SK-N-SH (cell line): Measurements from ENCODE around the gene USP6. TPM values are rescaled to one million over a fixed set of nuclear protein-coding genes. Genes with fewer than 3 reads are reported as not detected.
"Not testable (repeated sequence)": the region's sequence is repeated elsewhere in the genome, so short reads cannot be mapped to it uniquely, and the experiment has no call there.

ENCODE experiments used
- CTCF ChIA-PET: fragments of 300-600, 350-600 bp; formaldehyde crosslinking; extraction: SDS; loops from one replicate; lab custom pipeline; 2021; lab: Yijun Ruan, JAX
- POLR2A ChIA-PET: fragments of 350-600 bp; sonication (Branson Sonifier 250); formaldehyde crosslinking; extraction: SDS; loops from one replicate; lab custom pipeline; 2020; ENCODE audit warnings: antibody characterized with exemption, inconsistent platforms; lab: Yijun Ruan, JAX
- DNase-seq: peaks from one replicate; pipeline ENCODE4 v3.0.0; 2012
- H2AFZ ChIP-seq: fragments of 200-600 bp; sonication (generic); 2 replicates; pipeline ENCODE4 v1.8.1; 2016; ENCODE audit warnings: antibody characterized with exemption, mild to moderate bottlenecking, low read depth
- H3F3A ChIP-seq: fragments of 200-600 bp; sonication (generic); replicated peaks from 2 replicates; pipeline ENCODE3; 2016; ENCODE audit warnings: antibody characterized with exemption, mild to moderate bottlenecking; ENCODE audit not compliant: insufficient read depth
- H3K27ac ChIP-seq, 2 experiments: fragments of 200-500 bp in 1 of 2; fragments of 200-600 bp in 1 of 2; sonication (Bioruptor generic) in 1 of 2; sonication (generic), shearing (Covaris generic) in 1 of 2; 2 replicates each; pipeline versions ENCODE4 v1.5.1 to v1.6.1; 2014 to 2016; ENCODE audit warnings: low read depth in 2 of 2, inconsistent platforms in 1 of 2, low read length in 1 of 2, mild to moderate bottlenecking in 1 of 2, mixed read lengths in 1 of 2
- H3K27me3 ChIP-seq: fragments of 200-600 bp; sonication (generic), shearing (Covaris generic); 2 replicates; pipeline ENCODE4 v1.6.1; 2016; ENCODE audit warnings: mixed run types; ENCODE audit not compliant: insufficient read depth
- H3K36me3 ChIP-seq, 2 experiments: fragments of 200-500 bp in 1 of 2; fragments of 200-600 bp in 1 of 2; sonication (Bioruptor generic) in 1 of 2; sonication (generic) in 1 of 2; replicated peaks in 1 of 2; 2 replicates each; pipeline versions ENCODE3 to v1.5.1; 2014 to 2016; ENCODE audit warnings: low read length in 1 of 2, mild to moderate bottlenecking in 1 of 2; ENCODE audit not compliant: insufficient read depth in 2 of 2, control insufficient read depth in 1 of 2
- H3K4me1 ChIP-seq, 2 experiments: fragments of 200-500 bp in 1 of 2; fragments of 200-600 bp in 1 of 2; sonication (Bioruptor generic) in 1 of 2; sonication (generic), shearing (Covaris generic) in 1 of 2; 2 replicates each; pipeline versions ENCODE4 v1.5.1 to v1.6.1; 2014 to 2016; ENCODE audit warnings: low read depth in 1 of 2, low read length in 1 of 2, mixed run types in 1 of 2; ENCODE audit not compliant: insufficient read depth in 2 of 2, control insufficient read depth in 1 of 2
- H3K4me2 ChIP-seq: fragments of 200-600 bp; sonication (generic), shearing (Covaris generic); 2 replicates; pipeline ENCODE4 v1.6.1; 2017; ENCODE audit warnings: mixed run types
- H3K4me3 ChIP-seq, 2 experiments: fragments of 200-500 bp in 1 of 2; fragments of 200-600 bp in 1 of 2; sonication (Bioruptor generic) in 1 of 2; sonication (generic), shearing (Covaris generic) in 1 of 2; 2 replicates each; pipeline versions ENCODE4 v1.5.1 to v1.8.1; 2014 to 2016; ENCODE audit warnings: low read depth in 2 of 2, inconsistent platforms in 1 of 2, low read length in 1 of 2, mild to moderate bottlenecking in 1 of 2, mixed read lengths in 1 of 2, moderate library complexity in 1 of 2
- H3K79me2 ChIP-seq: fragments of 200-600 bp; sonication (generic); 2 replicates; pipeline ENCODE4 v1.8.1; 2017; ENCODE audit warnings: mild to moderate bottlenecking; ENCODE audit not compliant: insufficient read depth
- H3K9ac ChIP-seq: fragments of 200-600 bp; sonication (generic); 2 replicates; pipeline ENCODE4 v1.6.1; 2017; ENCODE audit warnings: mixed run types
- H3K9me2 ChIP-seq: fragments of 200-600 bp; sonication (generic); 2 replicates; pipeline ENCODE4 v1.6.1; 2017; ENCODE audit warnings: mixed run types
- H3K9me3 ChIP-seq: fragments of 200-600 bp; sonication (generic); 2 replicates; pipeline ENCODE4 v1.6.1; 2017; ENCODE audit warnings: mixed run types, mild to moderate bottlenecking, moderate library complexity
- H4K20me1 ChIP-seq: fragments of 200-600 bp; sonication (generic); 2 replicates; pipeline ENCODE4 v1.6.1; 2017; ENCODE audit warnings: mild to moderate bottlenecking, mixed run types; ENCODE audit not compliant: insufficient read depth
- CHD2 ChIP-seq: fragments of 150-350 bp; IDR thresholded peaks from 2 replicates; pipeline ENCODE4 v1.6.1; 2018; ENCODE audit warnings: low read length; ENCODE audit not compliant: partially characterized antibody
- CTCF ChIP-seq: fragments of 200-600 bp; sonication (generic); IDR thresholded peaks from 2 replicates; pipeline ENCODE4 v1.6.1; 2017; ENCODE audit warnings: antibody characterized with exemption, mild to moderate bottlenecking, moderate library complexity
- JUND ChIP-seq: IDR thresholded peaks from 2 replicates; pipeline ENCODE4 v1.4.0; 2012
- MXI1 ChIP-seq: IDR thresholded peaks from 2 replicates; pipeline ENCODE4 v1.6.1; 2012; ENCODE audit warnings: mild to moderate bottlenecking, low read depth, low read length, improper control_type of control experiment
- POLR2AphosphoS5 ChIP-seq: IDR thresholded peaks from 2 replicates; pipeline ENCODE4 v1.6.1; 2012; ENCODE audit warnings: low read depth, low read length
- RXRA ChIP-seq: IDR thresholded peaks from 2 replicates; pipeline ENCODE4 v1.4.0; 2012; ENCODE audit warnings: low read depth, mild to moderate bottlenecking, borderline replicate concordance
- SMC3 ChIP-seq: IDR thresholded peaks from 2 replicates; pipeline ENCODE4 v1.6.1; 2012; ENCODE audit warnings: low read depth, low read length, improper control_type of control experiment
- USF1 ChIP-seq: IDR thresholded peaks from 2 replicates; pipeline ENCODE4 v1.4.0; 2012; ENCODE audit warnings: low read depth, borderline replicate concordance
- WGBS: methylation state at CpG from one replicate; pipeline ENCODE4 v1.1.6; 2017; ENCODE audit warnings: low lambda C conversion rate; 5-methylcytosine and 5-hydroxymethylcytosine counted together
- polyA plus RNA-seq, 3 experiments: library from polyadenylated mRNA; depleted of rRNA; stranded (reverse); fragments of >200 nt; gene quantifications; 2 replicates each; pipeline ENCODE4 v1.2.3, GENCODE V29; 2012

USP6 gene
- polyA plus RNA-seq, 1 of the 3 experiments (the other 2 are of a cell fraction): not detected

- WGBS: 10% methylated on average over 1 of the region's 1 CpG
- H3K79me2 ChIP-seq, H3F3A ChIP-seq, CTCF ChIA-PET, POLR2A ChIA-PET, H3K27me3 ChIP-seq, H4K20me1 ChIP-seq, H2AFZ ChIP-seq, H3K36me3 ChIP-seq, H3K9me3 ChIP-seq, H3K4me2 ChIP-seq, DNase-seq, H3K27ac ChIP-seq, H3K9ac ChIP-seq, H3K4me3 ChIP-seq, H3K4me1 ChIP-seq, H3K9me2 ChIP-seq: not testable (repeated sequence)
Measured at GRCh38 chr17:5146122-5146521, 30.3 kb downstream of the USP6 start.

- CTCF ChIA-PET, H3K27me3 ChIP-seq, H3K4me1 ChIP-seq, H3K79me2 ChIP-seq, H3K9ac ChIP-seq, H2AFZ ChIP-seq, DNase-seq, POLR2A ChIA-PET, H3K4me2 ChIP-seq, H3K9me2 ChIP-seq, H3F3A ChIP-seq, H3K4me3 ChIP-seq, H4K20me1 ChIP-seq, H3K36me3 ChIP-seq, H3K9me3 ChIP-seq, H3K27ac ChIP-seq: not testable (repeated sequence)
- no CpG with 5 or more reads among the region's 1 CpG for WGBS
Measured at GRCh38 chr17:5160702-5161101, 44.9 kb downstream of the USP6 start.

GRCh38 chr17:5161793-5162192, 46.0 kb downstream of the USP6 start:
- H3K4me3 ChIP-seq, H3K9me2 ChIP-seq, H3K27ac ChIP-seq, H3K9me3 ChIP-seq, H3K9ac ChIP-seq, H3K4me2 ChIP-seq, H2AFZ ChIP-seq, H3F3A ChIP-seq, H3K36me3 ChIP-seq, CTCF ChIA-PET, H4K20me1 ChIP-seq, H3K79me2 ChIP-seq, DNase-seq, H3K27me3 ChIP-seq, H3K4me1 ChIP-seq: not testable (repeated sequence)
- POLR2A ChIA-PET: interaction anchor here (0.6 kb wide), 1 partner anchor 12 kb away, joined by 3 read pairs; no protein-coding TSS in a partner anchor
- 59% methylated on average over 3 of the region's 3 CpGs for WGBS

GRCh38 chr17:5164436-5164835, 48.6 kb downstream of the USP6 start:
- no peaks in the 10 kb centered on the region for H3F3A ChIP-seq
- no peaks in the 10 kb centered on the region for H3K27me3 ChIP-seq
- WGBS: 43% methylated on average over 6 of the region's 6 CpGs
- H3K4me1 ChIP-seq: no peaks in the 10 kb centered on the region; a peak in 1 of 4 replicates
- no peaks in the 10 kb centered on the region for H4K20me1 ChIP-seq
- CTCF ChIA-PET: no interaction called here
- H3K4me2 ChIP-seq: no peak overlapping the region
- no peak overlapping the region for H2AFZ ChIP-seq
- H3K36me3 ChIP-seq: no peaks in the 10 kb centered on the region
- TF ChIP-seq MXI1 (no peak), RXRA (no peak), CTCF (no peak), JUND (no peak), USF1 (no peak), CHD2 (no peak), POLR2AphosphoS5 (no peak), SMC3 (no peak)
- TF ChIP-seq, all 33 proteins: peak for 0
- H3K9me2 ChIP-seq: no peaks in the 10 kb centered on the region
- POLR2A ChIA-PET: no interaction called here
- H3K4me3 ChIP-seq: no peak overlapping the region
- H3K27ac ChIP-seq: no peak overlapping the region
- no peaks in the 10 kb centered on the region for H3K9me3 ChIP-seq
- no peak overlapping the region for H3K9ac ChIP-seq
- H3K79me2 ChIP-seq: no peaks in the 10 kb centered on the region
- no peak for DNase-seq

GRCh38 chr17:5165791-5166564, 50.1 kb downstream of the USP6 start:
- H3K27me3 ChIP-seq, DNase-seq, H3K79me2 ChIP-seq, H3K9me3 ChIP-seq, H3K4me3 ChIP-seq, POLR2A ChIA-PET, H3K4me2 ChIP-seq, H3K9me2 ChIP-seq, CTCF ChIA-PET, H3K4me1 ChIP-seq, H3K36me3 ChIP-seq, H3K9ac ChIP-seq, H3F3A ChIP-seq, H4K20me1 ChIP-seq: not testable (repeated sequence)
- Histone ChIP-seq H3K27ac (peak overlapping the region in 1 of 2 experiments; percentile 53; a peak in 2 of 4 replicates), H2AFZ (0 out of 2 replicates have a peak overlapping the region, but pooled peaks have one; percentile 29)
- 46% methylated on average over 6 of the region's 7 CpGs for WGBS
